ENCODE results near the gene DFFB.

DNA sequence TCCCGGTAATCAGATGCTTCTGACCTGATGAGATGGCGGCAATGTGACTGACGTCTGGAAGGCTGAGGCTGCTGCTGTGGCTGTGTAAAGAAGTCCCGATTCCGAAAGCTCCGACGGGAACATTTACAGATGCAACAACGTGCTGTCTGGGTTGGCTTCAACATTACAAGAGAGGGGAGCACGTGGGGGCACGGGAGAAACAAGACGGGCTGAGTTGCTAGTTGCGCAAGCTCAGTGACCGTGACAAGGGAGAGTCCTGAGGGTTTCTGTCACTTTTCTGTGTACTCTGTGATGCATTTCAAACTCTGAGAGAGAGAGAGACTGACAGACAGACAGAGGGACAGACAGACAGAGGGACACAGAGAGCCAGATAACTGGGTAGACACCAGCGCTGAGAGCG, 35.4 kb upstream of the DFFB start:
- TF ChIP-seq SUZ12 (IDR thresholded peaks at IDR 0.05) = no peak
- no peak for TF ChIP-seq FOXA1 (IDR thresholded peaks at IDR 0.05)
- TF ChIP-seq ZNF384 (IDR thresholded peaks at IDR 0.05) = no peak
- no peak for TF ChIP-seq LEF1 (IDR thresholded peaks at IDR 0.05; ENCODE audit: borderline replicate concordance)
- no peak for TF ChIP-seq ARNT (IDR thresholded peaks at IDR 0.05)
- no peak for TF ChIP-seq BHLHE40 (IDR thresholded peaks at IDR 0.05; ENCODE audit: borderline replicate concordance)
- TF ChIP-seq SP1 (IDR thresholded peaks at IDR 0.05) = no peak
- TF ChIP-seq CTBP1 (IDR thresholded peaks at IDR 0.05; ENCODE audit: borderline replicate concordance) = no peak
- no peak for TF ChIP-seq NFRKB (IDR thresholded peaks at IDR 0.05)
- TF ChIP-seq FOXK2 (IDR thresholded peaks at IDR 0.05) = no peak
- TF ChIP-seq L3MBTL2 (conservative IDR thresholded peaks at IDR 0.05) = no peak
- TF ChIP-seq, protein P1, sequence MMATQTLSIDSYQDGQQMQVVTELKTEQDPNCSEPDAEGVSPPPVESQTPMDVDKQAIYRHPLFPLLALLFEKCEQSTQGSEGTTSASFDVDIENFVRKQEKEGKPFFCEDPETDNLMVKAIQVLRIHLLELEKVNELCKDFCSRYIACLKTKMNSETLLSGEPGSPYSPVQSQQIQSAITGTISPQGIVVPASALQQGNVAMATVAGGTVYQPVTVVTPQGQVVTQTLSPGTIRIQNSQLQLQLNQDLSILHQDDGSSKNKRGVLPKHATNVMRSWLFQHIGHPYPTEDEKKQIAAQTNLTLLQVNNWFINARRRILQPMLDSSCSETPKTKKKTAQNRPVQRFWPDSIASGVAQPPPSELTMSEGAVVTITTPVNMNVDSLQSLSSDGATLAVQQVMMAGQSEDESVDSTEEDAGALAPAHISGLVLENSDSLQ (IDR thresholded peaks at IDR 0.05) = no peak
- TF ChIP-seq FOXM1 (IDR thresholded peaks at IDR 0.05; ENCODE audit: borderline replicate concordance) = no peak
